CD1c-positive myeloid dendritic cell (primary cell): ENCODE results near the gene FAM168A.
"Not testable (repeated sequence)": the region's sequence is repeated elsewhere in the genome, so short reads cannot be mapped to it uniquely, and the experiment has no call there.

ENCODE experiments used
- DNase-seq: peaks from one replicate; pipeline ENCODE4 v3.0.0-alpha.2; 2016; ENCODE audit errors: extremely low spot score

The FAM168A gene

DNA sequence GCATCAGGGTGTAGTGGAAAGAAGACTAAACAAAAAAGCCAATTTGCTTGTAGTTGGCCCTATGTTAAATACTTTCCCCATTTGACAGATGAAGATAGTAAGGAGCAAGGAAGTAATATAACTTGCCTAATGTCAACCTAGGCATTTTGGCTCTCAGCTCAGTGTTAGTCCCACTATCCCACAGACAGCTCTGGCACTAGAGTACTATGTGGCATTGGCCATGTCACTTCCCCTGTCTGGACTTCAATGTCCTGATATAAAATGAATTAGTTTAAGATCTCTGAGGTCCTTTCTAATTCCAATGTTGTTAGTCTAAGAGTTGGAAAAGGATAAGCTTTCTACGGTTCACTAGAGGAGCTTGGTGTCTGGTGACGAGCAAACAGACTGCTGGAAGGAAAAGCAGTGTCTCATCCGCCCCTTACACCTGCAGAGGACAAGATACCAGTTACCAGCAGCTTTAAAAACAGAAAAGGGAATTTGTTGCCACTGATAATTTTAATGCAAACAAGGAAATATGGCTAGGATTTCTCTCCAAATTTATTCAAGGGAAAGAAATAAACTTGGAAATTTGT is 129.2 kb downstream of the FAM168A start:
- DNase-seq, result no peak

- DNase-seq, result peak; percentile 50
These were observed 130.4 kb downstream of the FAM168A start for GRCh38 chr11:73467505-73467904.

DNA sequence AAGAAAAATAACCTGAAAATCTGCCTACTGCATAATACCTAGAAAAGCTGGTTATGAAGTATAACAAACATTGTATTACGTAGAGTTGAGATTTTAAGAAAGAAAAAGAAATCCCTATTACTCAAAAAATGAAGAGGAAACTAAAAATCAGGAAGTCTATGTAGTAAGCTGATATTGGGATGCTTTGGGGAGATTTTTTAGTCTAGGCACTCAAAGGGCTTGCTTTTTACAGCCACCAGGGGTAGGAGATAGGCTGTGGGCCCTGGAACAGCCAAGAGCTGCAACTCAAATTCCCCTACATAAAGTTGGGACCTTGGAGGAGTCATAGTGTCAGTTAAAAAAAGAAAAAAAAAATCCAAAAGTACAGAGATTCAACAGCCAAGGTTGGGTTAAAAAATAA is 131.3 kb downstream of the FAM168A start:
- DNase-seq, result peak; percentile 62

DNA sequence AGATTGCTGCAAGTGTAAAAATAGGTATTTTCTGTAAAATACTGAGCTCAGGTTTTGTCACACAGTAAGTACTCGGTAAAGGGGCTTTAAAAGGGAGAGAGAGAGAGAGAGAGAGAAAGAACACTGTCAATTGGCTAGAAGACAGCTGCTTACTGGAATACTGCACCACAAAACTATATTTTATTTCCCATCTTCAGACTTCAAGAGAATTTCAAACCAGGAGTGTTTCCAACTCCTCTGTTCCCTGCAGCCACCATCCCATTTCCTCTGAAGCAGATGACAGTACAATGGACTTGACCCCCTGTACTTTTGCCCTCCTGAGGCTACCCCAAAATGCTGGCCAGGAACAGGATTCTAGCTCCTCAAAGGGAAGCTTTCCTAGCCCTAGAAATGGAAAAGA is 132.0 kb downstream of the FAM168A start:
- DNase-seq, result no peak

DNA sequence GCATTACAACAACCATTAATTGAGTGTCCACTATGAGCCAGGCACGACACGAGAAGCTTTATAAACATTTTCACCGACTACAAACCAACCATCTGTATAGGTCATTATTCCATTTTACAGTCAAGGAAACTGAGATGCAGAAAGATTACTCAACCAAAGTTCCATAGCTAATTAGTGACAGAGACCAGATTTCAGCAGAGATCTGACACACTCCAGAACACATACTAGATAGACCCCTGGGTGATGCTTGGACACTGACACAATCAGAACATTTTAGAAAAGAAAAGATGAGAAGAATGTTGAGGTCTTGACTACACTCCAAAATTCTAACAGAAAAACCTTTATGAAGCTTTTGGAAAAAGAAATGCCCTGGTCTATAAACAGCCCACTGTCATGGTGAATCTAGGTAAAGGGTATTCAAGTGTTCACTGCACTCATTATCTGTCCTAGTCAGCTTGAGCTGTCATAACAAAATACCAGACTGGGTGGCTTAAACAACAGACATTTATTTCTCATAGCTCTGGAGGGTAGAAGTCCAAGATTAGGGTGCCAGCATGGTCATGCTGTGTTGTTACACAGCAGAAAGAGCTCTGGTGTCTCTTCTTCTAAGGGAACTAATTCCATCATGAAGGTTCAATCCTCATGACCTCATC is 132.8 kb downstream of the FAM168A start:
- DNase-seq, result no peak

DNA sequence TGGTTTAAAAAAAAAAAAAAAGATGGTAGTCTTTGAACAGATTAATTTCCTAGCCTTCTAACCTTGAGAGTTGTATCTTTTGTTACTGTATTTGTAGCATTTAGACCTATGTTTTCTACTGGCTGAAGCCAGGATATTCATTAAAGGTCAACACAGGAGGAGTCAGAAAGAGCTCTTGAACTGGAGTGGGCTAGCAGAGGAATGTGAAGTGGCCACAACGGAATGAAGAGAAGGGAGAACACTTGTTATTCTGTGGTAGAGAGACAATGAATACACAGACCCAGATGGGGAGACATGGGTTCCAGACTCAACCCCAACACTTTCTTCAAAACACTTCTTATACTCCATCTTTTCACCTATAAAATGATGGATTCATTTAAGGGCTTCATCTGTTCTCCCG is 133.6 kb downstream of the FAM168A start:
- DNase-seq, result no peak

- DNase-seq, result peak; percentile 32
These were observed 134.6 kb downstream of the FAM168A start for GRCh38 chr11:73463359-73463758.

DNA sequence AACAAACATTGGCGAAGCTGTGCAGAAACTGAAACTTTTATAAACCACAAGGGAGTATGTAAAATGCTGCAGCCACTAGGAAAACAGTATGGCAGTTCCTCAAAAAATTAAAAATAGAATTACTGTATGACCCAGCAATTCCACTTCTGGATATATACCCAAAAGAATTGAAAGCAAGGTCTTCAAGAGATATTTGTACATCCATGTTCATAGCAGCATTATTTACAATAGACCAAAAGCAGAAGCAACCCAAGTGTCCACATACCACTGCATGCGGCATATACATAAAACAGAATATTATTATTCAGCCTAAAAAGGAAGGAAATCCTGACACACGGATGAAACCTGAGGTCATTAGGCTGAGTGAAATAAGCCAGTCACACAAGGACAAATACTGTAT is 135.9 kb downstream of the FAM168A start:
- peak; percentile 87 for DNase-seq

DNA sequence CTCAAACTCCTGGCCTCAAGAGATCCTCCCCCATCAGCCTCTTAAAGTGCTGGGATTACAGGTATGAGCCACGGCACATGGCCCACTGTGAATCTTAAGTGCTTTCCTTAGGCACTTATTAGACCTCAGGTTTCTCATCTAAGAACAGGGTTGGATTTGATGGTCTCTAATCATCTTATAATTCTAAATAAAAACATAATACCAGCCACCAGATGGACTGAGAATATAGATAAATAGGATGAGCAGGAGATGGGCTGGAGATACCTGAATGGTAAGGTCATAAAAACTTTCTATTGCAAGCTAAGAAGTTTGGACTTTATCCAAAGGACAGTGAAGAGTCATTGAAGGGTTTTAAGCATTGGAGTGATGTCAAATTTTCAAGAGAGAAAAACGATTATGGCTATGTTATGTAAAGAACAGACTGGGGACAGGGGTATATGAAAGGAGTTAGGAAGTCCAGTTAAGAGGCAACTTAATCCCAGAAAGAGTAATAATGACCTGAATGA is 136.5 kb downstream of the FAM168A start:
- DNase-seq, result no peak

- DNase-seq, result no peak
These were observed 139.7 kb downstream of the FAM168A start for GRCh38 chr11:73458201-73458600.

GRCh38 chr11:73454987-73455386 is 142.9 kb downstream of the FAM168A start:
- DNase-seq, result no peak

GRCh38 chr11:73453562-73453961 is 144.3 kb downstream of the FAM168A start:
- DNase-seq, result no peak

DNA sequence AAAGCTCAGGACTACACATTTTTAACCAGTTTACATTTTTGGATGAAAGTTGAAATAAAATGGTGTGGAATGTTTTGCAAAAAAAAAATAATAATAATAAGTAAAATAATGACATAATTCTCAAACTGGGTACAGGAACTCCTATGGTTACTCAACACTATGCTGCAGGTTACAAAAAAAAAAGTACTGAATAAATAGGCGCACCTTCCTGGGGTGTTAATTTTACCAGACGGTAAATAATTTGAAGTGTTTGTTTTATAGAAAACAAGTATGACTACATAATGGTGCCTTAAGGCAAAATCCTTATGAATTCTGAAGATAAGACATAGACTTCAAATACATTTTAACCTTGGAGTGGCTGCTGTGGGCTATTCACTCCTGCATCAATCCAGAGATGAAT is 145.2 kb downstream of the FAM168A start:
- no peak for DNase-seq

GRCh38 chr11:73451896-73452295 is 146.0 kb downstream of the FAM168A start:
- DNase-seq, result no peak

GRCh38 chr11:73446766-73447165 is 151.1 kb downstream of the FAM168A start:
- no peak for DNase-seq

DNA sequence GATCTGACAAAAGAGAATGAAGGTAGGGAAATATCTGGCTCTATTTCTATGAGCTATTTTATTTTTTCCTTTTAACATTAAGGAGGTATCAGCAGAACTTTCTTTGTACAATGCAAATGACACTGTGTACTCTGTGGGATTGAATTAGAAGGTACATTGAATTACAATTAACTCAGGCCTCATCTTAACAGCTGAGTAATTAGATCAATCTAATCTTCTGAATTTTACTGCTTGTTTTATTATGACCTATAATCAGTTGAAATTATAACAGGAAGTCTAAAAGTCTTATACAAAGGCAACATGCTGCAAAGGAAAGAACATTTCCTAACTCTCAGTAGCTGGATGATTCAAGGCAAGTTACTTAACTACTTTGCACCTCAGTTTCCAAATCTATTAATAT is 151.9 kb downstream of the FAM168A start:
- no peak for DNase-seq

DNA sequence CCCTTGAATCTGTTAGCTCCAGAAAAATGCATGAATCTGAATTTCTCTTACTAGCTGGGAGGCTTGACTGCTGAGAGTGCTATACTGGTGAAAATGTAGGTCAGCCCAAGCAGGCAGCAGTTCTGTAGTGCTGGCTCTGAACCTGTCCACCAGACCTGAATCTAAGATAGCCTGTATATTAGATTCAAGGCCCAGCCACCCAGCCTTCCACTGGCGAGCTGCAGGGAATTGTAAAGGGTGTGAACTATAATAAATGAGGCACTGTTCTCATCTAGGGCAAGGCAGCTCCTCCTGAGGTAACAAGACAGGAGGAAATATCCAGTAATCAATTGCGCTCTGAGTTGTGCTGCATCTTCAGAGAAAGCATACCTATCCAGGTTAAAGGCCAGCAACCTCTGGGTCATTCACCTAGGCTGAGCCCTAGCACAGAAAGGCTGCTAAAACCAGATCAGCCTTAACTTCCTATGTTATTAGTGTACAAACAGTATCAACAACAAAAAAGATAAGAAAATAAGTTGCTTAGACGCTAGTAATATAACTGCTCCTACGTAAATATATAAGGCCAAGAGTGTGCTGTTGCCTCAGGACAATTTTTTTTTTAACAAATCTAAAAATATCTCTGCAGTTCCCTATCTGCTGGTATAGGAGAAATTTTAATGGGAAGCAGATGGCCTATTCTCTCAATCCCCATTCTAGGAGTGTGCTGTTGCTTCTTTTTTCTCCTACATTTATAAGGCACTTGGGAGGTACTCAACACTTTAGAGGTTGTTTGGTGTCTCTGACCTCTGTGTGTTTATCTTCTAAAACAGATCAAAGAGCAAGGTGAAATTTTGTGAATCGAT is 158.7 kb downstream of the FAM168A start:
- no peak for DNase-seq

- DNase-seq, result not testable (repeated sequence)
These were observed 161.1 kb downstream of the FAM168A start for GRCh38 chr11:73436859-73437258.

DNA sequence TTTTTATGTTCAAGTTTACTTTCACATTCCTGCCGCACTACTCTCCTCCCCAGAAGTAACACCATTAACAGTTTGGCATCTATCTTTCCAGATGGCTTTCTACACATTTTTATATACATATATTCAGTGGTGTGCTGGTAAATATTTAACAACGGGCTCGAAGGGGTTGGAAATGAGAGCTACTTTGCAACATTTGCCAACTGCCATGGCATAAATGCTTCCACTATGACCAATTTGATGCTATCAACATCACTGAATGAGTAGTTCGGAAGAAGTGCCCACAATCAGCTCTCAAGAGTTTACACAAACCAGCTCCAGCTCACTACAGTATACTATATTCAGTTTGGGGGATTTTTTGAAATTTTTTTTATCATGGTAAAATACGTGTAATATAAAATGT is 166.5 kb downstream of the FAM168A start:
- no peak for DNase-seq

- DNase-seq, result no peak
These were observed 167.6 kb downstream of the FAM168A start for GRCh38 chr11:73430326-73430725.

DNA sequence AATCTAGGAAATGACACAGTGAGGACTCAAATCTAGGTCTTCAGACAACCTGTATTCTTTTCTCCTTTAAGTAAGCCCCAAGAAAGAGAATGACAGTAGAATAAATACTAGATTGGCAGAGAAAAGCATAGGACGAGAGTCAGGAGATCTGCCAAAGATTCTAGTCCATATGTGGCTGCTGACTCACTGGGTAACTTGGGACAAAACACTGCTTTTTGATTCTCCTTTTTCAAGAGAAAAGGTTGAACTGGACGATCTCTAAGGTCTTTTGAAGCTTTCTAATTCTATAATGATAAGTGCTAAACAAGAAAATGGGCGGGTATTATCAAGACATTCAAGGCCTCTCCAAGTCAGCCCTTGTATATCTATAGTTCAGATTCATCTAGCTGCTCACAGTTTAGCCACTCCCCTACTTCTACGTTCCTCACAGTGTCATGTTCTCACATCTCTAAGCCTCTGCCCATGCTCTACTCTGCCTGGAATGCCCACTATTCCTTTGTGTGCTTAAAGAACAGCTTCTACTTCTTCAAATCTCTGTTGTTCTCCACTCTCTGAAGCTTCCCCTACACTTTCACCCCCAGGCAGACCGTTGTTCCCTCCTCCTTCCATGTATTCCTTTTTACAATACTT is 168.7 kb downstream of the FAM168A start:
- DNase-seq, result no peak

GRCh38 chr11:73428699-73429098 is 169.2 kb downstream of the FAM168A start:
- no peak for DNase-seq
